Activated T-cell treated with anti-CD3 and anti-CD28 coated beads for 48 hours (primary cell): ENCODE measurements around the gene RALGDS.
"Not testable (repeated sequence)": the region's sequence is repeated elsewhere in the genome, so short reads cannot be mapped to it uniquely, and the experiment has no call there.

Source experiments
- DNase-seq: peaks from one replicate; pipeline ENCODE4 v3.0.0-alpha.2; 2020; ENCODE audit warnings: low read depth

RALGDS gene

GRCh38 chr9:133088146-133088750, 32.8 kb downstream of the RALGDS start:
- DNase-seq = no peak

- DNase-seq = no peak
These were observed 33.5 kb downstream of the RALGDS start for GRCh38 chr9:133087429-133088145.

GRCh38 chr9:133086894-133087293, 34.1 kb downstream of the RALGDS start:
- no peak for DNase-seq

DNA sequence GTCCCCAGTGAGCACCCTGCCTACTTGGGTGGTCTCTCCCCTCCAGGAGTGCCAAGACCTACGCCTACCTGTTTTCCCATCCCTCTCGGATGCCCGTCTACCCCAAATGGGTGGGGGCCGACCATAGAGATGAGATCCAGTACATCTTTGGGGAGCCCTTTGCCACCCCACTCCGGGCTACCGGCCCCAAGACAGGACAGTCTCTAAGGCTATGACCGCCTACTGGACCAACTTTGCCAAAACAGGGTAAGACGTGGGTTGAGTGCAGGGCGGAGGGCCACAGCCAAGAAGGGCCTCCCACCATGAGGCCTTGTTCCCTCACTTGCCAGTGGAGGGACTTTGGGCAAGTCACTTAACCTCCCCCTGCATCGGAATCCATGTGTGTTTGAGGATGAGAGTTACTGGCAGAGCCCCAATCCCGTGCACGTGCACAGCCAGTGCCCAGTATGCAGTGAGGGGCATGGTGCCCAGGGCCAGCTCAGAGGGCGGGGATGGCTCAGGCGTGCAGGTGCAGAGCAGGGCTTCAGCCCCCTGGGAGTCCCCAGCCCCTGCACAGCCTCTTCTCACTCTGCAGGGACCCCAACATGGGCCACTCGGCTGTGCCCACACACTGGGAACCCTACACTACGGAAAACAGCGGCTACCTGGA, 34.7 kb downstream of the RALGDS start:
- not testable (repeated sequence) for DNase-seq

- DNase-seq = not testable (repeated sequence)
These were observed 37.4 kb downstream of the RALGDS start for GRCh38 chr9:133083688-133084087.

- not testable (repeated sequence) for DNase-seq
These were observed 38.9 kb downstream of the RALGDS start for GRCh38 chr9:133081957-133082644.

- DNase-seq = not testable (repeated sequence)
These were observed 40.0 kb downstream of the RALGDS start for GRCh38 chr9:133080786-133081779.

DNA sequence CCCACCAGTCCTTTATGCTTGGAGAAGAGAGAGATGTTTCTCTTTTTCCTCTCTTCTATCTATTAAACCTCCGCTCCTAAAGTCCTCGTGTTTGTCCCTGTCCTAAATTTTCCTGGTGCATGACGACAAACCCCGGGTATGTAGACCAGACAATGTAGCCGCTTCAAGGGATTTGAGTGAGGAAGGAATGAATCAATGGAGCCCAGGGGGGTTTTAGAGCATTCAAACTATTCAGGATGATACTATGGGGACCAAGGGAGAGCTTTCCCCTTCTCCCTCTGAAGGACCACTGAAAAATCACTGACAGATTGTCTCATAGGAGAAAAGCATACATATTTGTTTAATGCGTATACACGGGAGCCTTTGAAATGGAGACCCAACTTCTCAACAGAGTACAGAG, 40.9 kb downstream of the RALGDS start:
- no peak for DNase-seq

DNA sequence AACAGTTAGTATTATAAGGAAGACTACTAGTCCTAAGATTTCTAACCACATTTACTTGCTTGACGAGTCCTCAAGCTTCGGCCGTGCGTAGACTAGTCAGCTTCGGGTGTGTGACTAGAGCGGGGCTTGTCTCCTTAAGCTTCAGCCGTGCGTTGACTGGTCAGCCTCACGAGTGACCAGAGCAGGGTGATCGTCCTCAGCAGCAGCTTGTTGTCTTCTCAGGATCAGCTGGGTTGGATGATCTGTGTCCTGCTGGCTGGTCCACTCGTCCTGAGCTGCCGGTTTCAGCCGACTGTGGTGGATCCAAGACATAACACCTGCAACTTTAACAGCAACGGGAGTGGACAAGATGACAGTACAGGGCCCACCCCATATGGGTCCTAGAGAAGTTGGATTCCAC, 42.6 kb downstream of the RALGDS start:
- DNase-seq = no peak

DNA sequence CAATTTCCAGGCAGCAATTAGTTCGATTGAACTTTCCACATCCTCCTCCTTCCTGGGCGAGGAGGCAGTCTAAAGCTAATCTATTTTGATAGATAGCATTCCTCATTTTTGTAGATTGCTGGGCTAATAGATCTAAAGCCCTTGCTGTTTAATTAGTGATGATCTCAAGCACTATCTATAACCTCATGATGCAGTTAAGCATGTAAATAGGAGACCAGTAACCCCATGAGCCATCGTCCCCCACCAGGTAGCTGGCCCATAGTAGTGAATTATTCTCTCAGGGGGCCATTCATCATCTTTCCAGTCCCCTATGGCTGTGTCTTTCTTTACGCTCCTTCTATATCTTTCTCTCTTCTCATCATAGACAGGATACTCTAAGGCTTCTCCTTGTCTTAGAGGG, 44.3 kb downstream of the RALGDS start:
- no peak for DNase-seq

DNA sequence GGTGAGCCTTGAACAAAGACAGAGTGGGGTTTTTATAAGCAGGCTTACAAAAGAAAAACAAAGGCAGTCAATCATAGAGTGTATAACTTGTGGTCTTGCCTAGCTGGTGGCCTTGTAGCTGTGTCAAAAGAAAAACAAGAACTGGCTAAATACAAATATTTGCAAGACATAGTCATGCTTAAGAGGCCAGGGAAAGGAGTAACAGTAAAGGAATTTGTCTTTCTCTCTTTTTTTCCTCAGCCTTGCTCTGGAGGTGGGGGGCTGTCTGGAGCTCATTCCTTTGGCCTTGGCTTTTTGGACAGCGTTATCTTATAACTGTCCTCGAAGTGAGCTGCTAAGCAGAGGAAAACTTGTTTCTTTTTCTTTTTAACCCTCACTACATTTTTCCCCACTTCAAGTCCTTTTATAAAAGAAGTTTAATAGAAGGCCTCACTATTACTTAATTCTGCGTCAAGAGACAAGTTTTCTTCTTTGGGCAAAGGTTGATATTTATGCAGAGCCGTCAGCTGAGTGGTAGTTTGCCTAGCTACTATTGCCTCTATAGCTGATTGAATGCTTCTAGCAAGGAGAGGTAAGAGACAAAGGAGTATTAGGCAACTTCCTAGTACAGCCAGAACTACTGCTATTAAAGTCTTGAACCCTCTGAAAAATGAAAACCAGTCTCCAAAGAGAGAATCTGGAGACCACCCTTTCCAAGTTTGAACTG, 45.0 kb downstream of the RALGDS start:
- no peak for DNase-seq

DNA sequence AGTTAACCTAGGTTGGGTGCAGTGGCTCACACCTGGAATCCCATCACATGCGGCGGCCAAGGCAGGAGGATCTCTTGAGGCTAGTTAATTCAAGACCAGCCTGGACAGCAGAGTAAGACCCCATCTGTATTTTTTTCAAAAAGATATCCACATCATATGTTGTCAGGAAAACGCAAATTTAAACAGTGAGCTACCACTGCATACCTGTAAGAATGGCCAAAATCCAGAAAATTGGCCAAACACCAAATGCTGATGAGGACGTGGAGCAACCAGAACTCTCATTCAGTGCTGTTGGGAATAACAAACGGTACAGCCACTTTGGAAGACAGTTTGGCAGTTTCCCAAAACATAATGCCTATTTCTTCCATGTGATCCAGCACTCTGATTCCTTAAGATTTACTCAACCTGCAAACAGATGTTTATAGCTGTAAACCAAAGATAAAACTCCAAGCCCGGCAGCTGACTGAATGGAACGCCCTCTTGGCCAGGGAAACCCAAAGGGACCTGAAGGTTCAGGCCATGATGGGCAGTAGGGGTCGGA, 46.9 kb downstream of the RALGDS start:
- DNase-seq = no peak

GRCh38 chr9:133073086-133074014, 47.7 kb downstream of the RALGDS start:
- no peak for DNase-seq

DNA sequence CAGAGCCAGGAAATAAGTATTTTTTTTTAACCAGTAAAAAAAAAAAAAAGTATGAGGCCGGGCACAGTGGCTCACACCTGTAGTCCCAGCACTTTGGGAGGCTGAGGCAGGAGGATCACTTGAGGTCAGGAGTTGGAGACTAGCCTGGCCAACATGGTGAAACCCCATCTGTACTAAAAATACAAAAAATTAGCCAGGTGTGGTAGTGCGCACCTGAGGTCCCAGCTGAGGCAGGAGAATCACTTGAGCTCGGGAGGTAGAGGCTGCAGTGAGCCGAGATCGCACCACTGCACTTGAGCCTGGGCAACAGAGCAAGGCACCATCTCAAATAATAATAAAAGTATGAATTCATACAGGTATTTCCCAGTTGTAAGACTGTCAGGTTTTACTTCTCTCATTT, 48.8 kb downstream of the RALGDS start:
- not testable (repeated sequence) for DNase-seq

- DNase-seq = no peak
These were observed 49.4 kb downstream of the RALGDS start for GRCh38 chr9:133071484-133072150.

DNA sequence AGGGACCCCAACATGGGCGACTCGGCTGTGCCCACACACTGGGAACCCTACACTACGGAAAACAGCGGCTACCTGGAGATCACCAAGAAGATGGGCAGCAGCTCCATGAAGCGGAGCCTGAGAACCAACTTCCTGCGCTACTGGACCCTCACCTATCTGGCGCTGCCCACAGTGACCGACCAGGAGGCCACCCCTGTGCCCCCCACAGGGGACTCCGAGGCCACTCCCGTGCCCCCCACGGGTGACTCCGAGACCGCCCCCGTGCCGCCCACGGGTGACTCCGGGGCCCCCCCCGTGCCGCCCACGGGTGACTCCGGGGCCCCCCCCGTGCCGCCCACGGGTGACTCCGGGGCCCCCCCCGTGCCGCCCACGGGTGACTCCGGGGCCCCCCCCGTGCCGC, 50.1 kb downstream of the RALGDS start:
- not testable (repeated sequence) for DNase-seq

- DNase-seq = not testable (repeated sequence)
These were observed 50.5 kb downstream of the RALGDS start for GRCh38 chr9:133070500-133070961.

DNA sequence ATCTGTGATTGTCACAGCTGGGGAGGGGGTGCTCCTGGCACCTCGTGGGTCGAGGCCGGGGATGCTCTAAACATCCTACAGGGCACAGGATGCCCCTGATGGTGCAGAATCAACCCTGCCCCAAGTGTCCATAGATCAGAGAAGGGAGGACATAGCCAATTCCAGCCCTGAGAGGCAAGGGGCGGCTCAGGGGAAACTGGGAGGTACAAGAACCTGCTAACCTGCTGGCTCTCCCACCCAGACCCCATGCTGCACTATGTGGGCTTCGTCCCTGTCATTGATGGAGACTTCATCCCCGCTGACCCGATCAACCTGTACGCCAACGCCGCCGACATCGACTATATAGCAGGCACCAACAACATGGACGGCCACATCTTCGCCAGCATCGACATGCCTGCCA, 52.6 kb downstream of the RALGDS start:
- DNase-seq = not testable (repeated sequence)

DNA sequence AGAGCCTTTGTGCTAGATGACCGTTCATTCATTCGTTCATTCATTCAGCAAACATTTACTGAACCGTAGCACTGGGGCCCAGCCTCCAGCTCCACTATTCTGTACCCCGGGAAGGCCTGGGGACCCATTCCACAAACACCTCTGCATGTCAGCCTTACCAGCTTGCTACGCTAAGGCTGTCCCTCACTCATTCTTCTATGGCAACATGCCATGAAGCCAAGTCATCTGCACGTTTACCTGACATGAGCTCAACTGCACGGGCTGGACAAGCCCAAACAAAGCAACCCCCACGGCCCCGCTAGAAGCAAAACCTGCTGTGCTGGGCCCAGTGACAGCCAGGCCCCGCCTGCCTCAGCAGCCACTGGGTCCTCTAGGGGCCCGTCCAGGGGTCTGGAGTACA, 53.2 kb downstream of the RALGDS start:
- no peak for DNase-seq
